GM20000 (cell line): ENCODE data around the gene GBE1.

Experiments used
- DNase-seq: peaks from one replicate; pipeline ENCODE4 v3.0.0; 2012; ENCODE audit warnings: low spot score
- CTCF ChIP-seq: IDR thresholded peaks from 2 replicates; pipeline ENCODE4 v1.5.1; 2012; ENCODE audit warnings: mild to moderate bottlenecking, control low read depth; ENCODE audit errors: extremely low read depth, missing control alignments

The GBE1 gene

GRCh38 chr3:81650187-81650586 is 111.3 kb downstream of the GBE1 start:
- DNase-seq = no peak
- no peak for TF ChIP-seq CTCF

DNA sequence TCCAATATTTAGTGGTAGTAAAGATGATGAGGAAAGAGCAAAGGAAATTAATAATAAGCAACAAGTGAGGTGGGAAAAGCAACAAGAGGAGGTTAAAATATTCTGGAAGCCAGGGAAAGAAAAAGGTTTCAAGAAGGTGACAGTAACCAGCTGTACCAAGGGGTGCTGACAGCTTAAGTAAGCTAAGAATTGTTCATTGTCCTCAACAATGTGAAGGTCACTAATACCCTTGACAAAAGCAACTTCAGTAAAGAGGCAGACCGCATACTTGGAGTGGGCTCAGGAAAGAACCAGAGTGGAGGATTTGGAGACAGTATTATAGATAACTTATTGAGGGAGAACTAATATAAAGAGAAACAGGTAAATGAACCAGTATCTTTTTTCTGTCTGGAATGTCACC is 116.2 kb downstream of the GBE1 start:
- DNase-seq = no peak
- TF ChIP-seq CTCF = no peak

DNA sequence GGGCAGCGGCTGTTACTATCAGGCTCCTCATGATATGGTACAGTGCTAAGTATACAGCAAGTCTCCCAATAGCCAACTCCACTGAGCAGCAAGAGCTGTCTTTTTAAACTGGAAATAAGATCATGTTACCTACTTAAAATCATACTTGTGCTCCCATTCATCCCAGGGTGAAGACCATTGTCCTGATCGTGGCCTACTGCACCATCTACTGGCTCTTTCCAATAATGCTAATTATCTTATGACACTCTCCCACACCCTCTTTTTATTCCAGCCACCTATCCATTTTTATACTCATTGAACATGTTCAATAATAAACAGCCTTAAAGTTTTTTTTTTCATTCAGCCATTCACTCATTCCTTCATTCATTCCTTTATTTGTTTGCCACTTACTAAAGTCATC is 117.7 kb downstream of the GBE1 start:
- no peak for DNase-seq
- no peak for TF ChIP-seq CTCF

DNA sequence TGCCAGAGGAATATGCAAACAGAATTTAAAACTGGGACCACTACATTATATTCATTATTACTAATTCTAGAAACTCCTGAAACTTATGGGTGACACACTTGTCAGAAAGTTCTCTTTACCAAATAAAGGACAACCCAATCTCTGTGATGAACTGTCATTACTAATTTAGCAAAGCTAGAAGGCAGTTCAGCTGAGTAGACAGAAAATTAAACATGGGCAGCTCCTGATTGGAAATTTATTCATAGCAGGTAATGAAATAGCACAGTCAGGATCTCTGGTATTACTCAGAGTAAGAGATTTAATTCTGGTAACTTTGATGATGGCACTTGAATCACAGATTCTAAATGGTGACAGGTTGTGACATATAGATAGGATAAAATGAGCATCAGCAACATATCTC is 123.0 kb downstream of the GBE1 start:
- no peak for TF ChIP-seq CTCF
- no peak for DNase-seq

- DNase-seq = no peak
- TF ChIP-seq CTCF = no peak
These were observed 128.8 kb downstream of the GBE1 start for GRCh38 chr3:81632659-81633058.

- no peak for TF ChIP-seq CTCF
- DNase-seq = no peak
These were observed 136.7 kb downstream of the GBE1 start for GRCh38 chr3:81624756-81625155.

GRCh38 chr3:81622395-81622794 is 139.1 kb downstream of the GBE1 start:
- TF ChIP-seq CTCF = no peak
- DNase-seq = no peak

- no peak for DNase-seq
- TF ChIP-seq CTCF = no peak
These were observed 140.2 kb downstream of the GBE1 start for GRCh38 chr3:81621277-81621676.
